ENCODE data around the gene ELK4.

The ELK4 gene

DNA sequence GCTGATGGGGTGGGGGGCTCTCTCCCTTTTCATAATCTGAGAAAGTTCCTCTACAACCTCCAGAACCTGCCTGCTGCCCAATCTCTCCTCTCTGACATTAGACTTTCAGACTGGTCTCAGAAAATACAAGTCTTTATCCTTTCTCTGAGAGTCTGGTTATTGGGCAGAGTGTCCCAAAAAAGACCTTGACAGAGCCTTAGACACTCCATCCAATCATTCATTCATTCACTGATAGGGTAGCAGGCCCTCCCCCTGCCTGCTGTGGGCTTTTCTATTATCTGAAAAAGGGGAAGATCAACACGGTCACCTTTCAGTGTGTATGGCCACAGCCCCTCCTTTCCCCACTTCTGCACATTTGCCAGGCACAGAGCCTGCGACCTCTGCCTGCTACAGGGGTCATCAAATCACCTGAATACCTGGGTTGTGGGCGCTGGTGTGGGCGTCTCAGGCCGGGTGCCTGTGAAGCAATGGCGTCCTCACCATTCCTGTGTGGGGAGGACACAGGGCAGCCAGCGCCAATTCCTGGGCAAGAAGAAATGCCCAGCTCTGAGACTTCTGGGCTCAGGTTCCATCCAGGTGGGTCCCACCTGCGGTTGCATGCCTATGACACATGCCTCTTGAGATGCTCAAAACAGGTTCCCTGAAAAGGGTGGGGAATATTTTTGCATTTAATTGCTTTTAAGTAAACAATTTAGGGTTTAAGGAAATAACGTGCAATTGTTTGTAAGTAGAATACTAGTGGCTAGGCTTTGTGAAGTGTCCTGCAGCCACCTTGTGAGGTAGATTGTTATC, 52.8 kb downstream of the ELK4 start:
- no peak for DNase-seq

DNA sequence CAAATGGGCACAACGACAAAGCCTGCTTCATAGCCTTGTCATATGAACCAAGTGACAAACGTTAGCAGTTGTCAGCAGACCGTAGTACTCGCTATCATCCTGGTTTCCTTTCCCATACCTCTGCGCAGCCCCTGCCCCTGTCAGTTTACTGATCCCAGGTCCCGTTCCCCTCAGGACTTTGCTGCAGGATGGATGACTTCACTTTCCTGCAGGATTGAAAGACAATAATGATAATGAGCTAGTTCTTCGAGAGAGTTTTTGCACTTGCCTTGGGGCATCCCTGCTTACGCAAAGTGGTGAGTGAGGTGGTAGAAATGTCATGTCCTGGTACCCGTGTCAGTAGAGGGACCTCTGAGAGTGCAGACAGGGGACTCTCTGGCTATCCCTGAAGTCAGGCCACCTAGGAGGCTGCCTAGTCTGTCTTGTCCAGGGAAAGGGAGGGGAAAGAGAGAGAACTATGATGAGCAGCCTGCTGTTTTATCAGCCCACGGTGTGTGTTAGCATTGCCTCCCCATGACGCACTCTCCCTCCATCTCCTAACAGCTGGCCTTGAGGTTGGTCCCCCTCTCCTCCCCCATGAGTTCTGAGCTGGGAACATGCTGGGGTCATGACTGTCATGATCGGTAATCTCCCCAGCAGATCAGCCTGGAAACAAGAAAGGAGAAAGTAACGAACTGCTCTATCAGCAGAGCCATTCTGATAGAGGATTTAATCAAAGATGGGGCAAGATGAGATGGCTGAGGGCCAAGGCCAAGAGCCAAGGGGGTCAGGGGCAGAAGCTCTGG, 53.7 kb downstream of the ELK4 start:
- DNase-seq: no peak

DNA sequence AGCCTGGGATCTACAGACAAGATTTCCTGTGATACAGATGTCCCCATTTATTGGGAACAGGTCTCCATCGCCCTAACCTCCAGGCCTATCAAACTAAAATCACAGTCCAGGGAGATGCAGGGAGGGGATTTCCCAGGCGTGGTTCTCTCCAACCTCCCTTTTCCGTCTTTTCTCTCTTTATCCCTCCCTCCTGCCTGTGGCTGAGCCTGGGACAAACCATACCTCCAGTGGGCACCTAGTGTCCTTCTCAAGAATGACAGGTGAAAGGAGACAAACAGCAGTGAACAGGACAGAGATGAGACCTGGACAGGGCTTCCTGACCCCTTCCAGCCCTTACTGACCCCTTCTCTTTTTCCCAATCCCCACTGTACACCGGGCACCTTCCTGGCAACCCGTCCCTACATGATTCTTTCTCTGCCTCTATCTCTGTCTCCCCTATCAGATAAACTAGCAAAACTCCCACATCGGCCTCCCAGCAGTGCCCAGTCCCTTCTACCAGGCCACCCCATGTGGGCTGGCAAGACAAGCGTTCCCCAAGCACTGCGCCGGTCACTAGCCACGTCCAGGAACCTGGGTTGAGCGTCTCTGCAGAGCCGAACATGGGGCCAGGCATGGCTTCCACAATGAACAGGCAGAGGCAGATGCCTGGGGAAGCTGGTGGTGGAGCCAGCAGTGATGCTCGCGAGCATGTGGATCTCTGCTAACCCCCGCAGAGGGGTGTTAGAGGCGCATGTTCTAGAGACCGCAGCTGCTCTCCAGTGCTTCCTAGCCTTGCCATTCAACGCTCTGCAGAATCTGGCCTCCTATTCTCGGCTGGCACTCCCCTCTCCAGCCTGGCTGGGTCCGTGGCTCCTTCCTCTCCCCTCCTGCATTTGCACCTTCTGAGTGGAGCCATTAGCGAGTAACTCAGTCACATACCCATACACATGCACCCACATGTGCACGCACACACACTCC, 54.7 kb downstream of the ELK4 start:
- no peak for DNase-seq

- no peak for DNase-seq
Measured at GRCh38 chr1:205576011-205576410, 55.8 kb downstream of the ELK4 start.

DNA sequence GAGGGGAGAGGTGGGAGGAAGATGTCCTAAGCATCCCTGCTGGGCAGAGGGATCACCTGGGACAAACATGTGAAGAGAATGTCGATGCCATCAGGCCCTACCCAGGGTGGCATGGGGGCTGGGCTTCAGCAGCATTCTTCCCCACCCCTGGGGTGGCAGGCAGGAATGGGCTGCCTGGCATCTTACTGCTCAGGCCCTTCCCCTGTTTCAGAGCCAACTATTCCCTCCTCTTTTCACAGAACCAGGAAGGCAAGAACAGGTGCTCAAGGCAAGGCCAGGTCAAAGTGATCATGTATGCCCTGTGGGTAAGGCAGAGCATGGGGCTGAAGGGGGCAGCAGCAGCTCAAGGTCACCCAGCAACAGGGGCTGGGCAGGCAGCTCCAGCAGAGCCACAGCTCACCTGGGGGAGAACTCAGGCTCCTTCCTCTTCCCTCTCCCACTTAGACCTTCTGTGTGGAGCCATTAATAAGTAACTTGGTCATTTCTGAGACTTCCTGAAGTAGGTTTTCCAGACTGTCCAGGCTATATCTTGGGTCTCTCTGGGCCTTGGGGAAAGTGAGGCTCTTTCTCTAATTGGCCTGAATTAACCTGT, 56.4 kb downstream of the ELK4 start:
- no peak for DNase-seq

DNA sequence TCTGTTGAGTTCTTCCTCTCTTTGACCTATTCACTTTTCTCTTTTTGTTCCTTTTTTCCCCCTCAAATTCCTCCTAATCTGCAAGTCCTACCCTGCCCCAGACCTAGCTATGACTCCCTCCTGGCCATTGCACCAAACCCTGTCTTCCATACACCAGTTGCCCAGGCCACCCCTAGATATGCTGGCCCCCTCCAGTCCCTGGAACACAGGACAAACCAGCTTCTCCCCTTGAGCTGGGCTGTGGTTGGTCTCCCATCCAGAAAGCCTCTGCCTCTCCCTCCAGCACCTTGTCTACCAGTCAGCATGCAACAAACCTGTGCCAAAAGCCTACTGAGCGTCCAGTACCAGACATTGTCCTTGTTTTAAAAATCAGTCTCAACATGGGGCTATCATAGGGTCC, 59.4 kb downstream of the ELK4 start:
- DNase-seq: no peak

- DNase-seq: no peak
Measured at GRCh38 chr1:205571747-205572146, 60.1 kb downstream of the ELK4 start.

DNA sequence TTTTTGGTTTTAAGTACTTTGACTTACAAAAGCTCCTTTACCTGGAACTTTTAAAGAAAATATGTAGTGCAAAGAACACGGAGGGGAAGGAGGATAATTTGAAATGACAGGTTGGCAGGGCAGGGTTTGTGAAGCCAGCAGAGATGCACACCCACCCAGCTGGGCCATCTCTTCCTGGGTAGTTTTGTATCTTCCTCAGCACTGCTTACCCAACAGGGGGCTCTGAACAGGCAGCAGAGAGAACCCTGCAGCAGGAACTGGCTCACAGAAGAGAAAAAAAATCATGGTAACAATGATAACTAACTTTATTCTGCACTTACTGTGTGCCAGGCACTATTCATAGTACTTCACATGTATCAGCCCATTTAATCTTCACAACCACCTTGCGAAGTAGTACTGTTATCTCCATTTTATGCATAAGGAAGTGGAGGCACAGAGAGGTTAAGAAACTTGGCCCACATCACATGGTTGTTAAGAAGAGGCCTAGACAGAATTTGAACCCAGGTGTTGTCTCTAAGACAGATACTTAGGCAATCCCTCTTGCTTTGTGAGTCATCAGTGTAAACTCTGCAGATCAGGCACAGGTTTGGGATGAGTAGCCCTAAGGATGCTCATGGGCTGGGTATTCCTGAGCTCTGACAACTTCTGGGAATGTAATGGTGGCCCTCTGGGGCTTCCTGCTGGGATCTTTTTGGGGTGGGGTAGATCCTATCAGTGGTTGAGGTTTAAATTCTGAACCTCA, 60.8 kb downstream of the ELK4 start:
- no peak for DNase-seq

GRCh38 chr1:205570173-205570501, 61.7 kb downstream of the ELK4 start:
- no peak for DNase-seq

- no peak for DNase-seq
Measured at GRCh38 chr1:205569411-205570172, 62.2 kb downstream of the ELK4 start.

DNA sequence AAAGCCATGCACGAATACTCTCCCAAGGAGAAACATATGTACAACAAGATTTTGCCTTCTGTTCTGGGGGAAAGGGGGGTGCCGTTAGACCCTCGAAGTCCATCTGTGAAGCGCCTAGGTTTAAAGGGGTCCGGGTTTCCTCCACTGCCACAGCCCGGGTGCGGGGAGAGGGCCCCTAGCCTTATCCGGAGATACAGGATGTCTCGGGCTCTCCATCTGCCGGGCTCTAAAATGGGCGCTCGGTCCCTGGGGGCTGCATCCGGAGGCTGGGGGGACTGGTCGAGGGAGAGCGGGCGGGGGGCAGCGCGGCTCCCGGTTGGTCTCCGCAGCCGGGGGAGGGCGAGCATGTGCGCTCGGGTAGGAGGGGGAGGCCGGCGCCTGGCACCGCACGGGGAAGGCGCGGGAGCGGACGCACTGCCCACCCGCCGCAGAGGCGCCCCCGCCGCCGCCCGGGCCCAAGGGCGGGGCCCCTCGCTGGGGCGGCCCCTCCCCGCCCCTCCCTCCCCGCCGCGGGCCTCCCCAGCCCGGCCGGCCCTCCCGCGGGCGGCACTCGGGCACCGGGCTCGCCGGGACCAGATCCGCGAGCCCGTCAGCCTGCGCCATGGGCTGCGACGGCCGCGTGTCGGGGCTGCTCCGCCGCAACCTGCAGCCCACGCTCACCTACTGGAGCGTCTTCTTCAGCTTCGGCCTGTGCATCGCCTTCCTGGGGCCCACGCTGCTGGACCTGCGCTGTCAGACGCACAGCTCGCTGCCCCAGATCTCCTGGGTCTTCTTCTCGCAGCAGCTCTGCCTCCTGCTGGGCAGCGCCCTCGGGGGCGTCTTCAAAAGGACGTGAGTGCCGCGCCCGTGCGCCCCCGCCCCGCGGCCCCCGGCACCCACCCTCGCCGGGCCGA, 63.1 kb downstream of the ELK4 start:
- no peak for DNase-seq

DNA sequence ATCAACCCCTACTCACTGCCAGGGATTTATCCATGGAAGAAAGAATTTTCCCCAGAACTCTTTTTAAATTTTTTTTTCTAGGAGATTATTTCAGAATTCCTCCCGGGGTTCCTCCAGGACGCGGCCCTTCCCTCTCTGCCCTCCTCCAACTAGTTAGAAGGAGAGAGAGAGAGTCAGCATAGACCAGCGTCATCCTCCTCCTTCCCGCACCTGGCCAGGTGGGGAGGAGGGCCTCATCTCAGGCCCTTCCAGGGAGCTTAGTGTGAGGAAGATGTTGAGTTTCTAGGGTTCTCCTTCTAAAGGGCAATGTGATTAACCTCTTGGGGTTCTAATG, 63.7 kb downstream of the ELK4 start:
- no peak for DNase-seq

DNA sequence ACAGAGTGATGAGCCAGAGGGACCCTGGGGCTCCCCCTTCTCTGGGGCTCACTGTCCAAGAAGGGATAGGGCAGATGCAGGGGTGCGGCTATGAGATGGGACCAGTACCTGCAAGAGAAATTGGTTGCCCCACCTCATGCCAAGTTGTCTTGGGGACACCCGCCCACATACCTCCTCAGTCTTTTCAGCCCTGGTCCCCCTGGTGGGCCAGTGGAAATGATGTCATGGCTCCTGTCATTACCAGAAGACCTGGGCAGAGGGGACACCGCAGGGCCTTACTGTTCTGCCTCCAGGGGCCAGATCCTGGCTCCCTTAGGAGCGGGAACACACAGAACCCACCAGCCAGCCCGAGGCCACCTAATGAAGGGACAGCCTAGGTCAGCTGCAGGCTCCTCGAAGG, 64.1 kb downstream of the ELK4 start:
- no peak for DNase-seq

- no peak for DNase-seq
Measured at GRCh38 chr1:205565799-205566198, 66.0 kb downstream of the ELK4 start.

GRCh38 chr1:205563927-205564441, 67.8 kb downstream of the ELK4 start:
- no peak for DNase-seq

DNA sequence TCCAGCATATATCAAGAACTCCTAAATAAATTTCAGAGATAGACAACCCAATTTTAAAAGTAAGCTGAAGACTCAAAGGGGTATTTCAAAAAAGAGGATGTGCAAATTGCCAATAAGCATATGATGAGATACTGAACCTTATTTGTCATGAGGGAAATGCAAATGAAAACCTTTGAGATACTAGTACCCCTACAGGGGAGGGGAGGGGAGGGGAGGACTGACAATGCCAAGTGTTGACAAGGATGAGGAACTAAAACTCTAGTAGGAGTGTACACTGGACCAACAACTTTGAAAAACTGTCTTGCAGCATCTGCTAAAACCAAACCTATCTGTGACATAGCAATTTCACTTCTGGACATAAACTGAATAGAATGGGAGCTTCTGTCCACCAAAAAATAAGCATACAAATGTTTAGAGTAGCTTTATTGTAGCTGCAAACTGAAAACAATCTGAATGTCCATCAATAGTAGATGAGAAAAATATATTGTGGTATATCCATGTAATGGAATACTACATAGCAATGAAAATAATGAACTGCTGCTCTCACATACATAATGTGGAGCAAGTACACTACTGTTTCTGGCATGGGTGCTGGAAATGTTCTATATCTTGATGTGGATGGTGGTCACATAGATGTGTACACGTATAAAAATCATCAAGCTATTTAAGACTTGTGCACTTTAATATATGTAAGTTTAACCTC, 70.2 kb downstream of the ELK4 start:
- no peak for DNase-seq
